ENCODE data around the gene PRPF8.

The PRPF8 gene

GRCh38 chr17:1638624-1639300 is 45.9 kb downstream of the PRPF8 start:
- Histone ChIP-seq H3K4me2 (ENCODE audit: low read depth, low read length) (no peak overlapping the region), H4K20me1 (ENCODE audit: insufficient read depth, low read length) (no peaks in the 10 kb centered on the region), H3K9ac (ENCODE audit: low read length) (no peak overlapping the region), H3K36me3 (replicated peaks; ENCODE audit: insufficient read depth, low read length) (no peaks in the 10 kb centered on the region), H2AFZ (ENCODE audit: low read length) (no peak overlapping the region), H3K27me3 (replicated peaks; ENCODE audit: insufficient read depth, low read length) (no peaks in the 10 kb centered on the region), H3K9me3 (replicated peaks; ENCODE audit: insufficient read depth, low read length) (no peaks in the 10 kb centered on the region), H3K79me2 (ENCODE audit: low read length) (no peaks in the 10 kb centered on the region), H3K4me1 (ENCODE audit: low read length) (no peaks in the 10 kb centered on the region; the same call in 1 of the 2 replicates), H3F3A (ENCODE audit: insufficient read depth, low read length) (0 out of 2 replicates have a peak, but pooled peaks cover 4% of the 10 kb centered on the region), H3K4me3 (ENCODE audit: low read length) (no peak overlapping the region), H3K27ac (ENCODE audit: low read length) (no peak overlapping the region), H3K9me2 (replicated peaks; ENCODE audit: insufficient read depth, low read length) (no peaks in the 10 kb centered on the region)
- TF ChIP-seq CTCF (IDR thresholded peaks at IDR 0.05; ENCODE audit: low read length) (no peak), EZH2phosphoT487 (IDR thresholded peaks at IDR 0.05; ENCODE audit: low read length) (no peak), EZH2 (optimal IDR thresholded peaks at IDR 0.05; ENCODE audit: low read depth, low read length) (no peak)
- DNase-seq = no peak

- Histone ChIP-seq H3F3A (ENCODE audit: insufficient read depth, low read length) (0 out of 2 replicates have a peak, but pooled peaks cover 4% of the 10 kb centered on the region), H3K9me3 (replicated peaks; ENCODE audit: insufficient read depth, low read length) (no peaks in the 10 kb centered on the region), H3K36me3 (replicated peaks; ENCODE audit: insufficient read depth, low read length) (no peaks in the 10 kb centered on the region), H3K27ac (ENCODE audit: low read length) (no peak overlapping the region), H4K20me1 (ENCODE audit: insufficient read depth, low read length) (no peaks in the 10 kb centered on the region), H3K27me3 (replicated peaks; ENCODE audit: insufficient read depth, low read length) (no peaks in the 10 kb centered on the region), H3K79me2 (ENCODE audit: low read length) (no peaks in the 10 kb centered on the region), H3K4me1 (ENCODE audit: low read length) (no peaks in the 10 kb centered on the region), H3K4me2 (ENCODE audit: low read depth, low read length) (no peak overlapping the region), H3K4me3 (ENCODE audit: low read length) (no peak overlapping the region), H3K9ac (ENCODE audit: low read length) (no peak overlapping the region), H2AFZ (ENCODE audit: low read length) (no peak overlapping the region), H3K9me2 (replicated peaks; ENCODE audit: insufficient read depth, low read length) (no peaks in the 10 kb centered on the region)
- DNase-seq = no peak
- no peak for TF ChIP-seq EZH2 (optimal IDR thresholded peaks at IDR 0.05; ENCODE audit: low read depth, low read length)
- no peak for TF ChIP-seq CTCF (IDR thresholded peaks at IDR 0.05; ENCODE audit: low read length)
- TF ChIP-seq EZH2phosphoT487 (IDR thresholded peaks at IDR 0.05; ENCODE audit: low read length) = no peak
Measured at GRCh38 chr17:1638171-1638590, 46.5 kb downstream of the PRPF8 start.

GRCh38 chr17:1636732-1637285 is 47.9 kb downstream of the PRPF8 start:
- H2AFZ ChIP-seq (ENCODE audit: low read length) = no peak overlapping the region

More at GRCh38 chr17:1636732-1637285, 47.9 kb downstream of the PRPF8 start:
- Histone ChIP-seq H3K4me3 (ENCODE audit: low read length) (no peak overlapping the region), H3K9me3 (replicated peaks; ENCODE audit: insufficient read depth, low read length) (no peaks in the 10 kb centered on the region), H3F3A (ENCODE audit: insufficient read depth, low read length) (peaks cover 2% of the 10 kb centered on the region), H4K20me1 (ENCODE audit: insufficient read depth, low read length) (no peaks in the 10 kb centered on the region), H3K9me2 (replicated peaks; ENCODE audit: insufficient read depth, low read length) (no peaks in the 10 kb centered on the region), H3K9ac (ENCODE audit: low read length) (no peak overlapping the region), H3K27ac (ENCODE audit: low read length) (no peak overlapping the region), H3K4me1 (ENCODE audit: low read length) (peaks cover 1% of the 10 kb centered on the region; the same call in 1 of the 2 replicates), H3K4me2 (ENCODE audit: low read depth, low read length) (no peak overlapping the region), H3K79me2 (ENCODE audit: low read length) (no peaks in the 10 kb centered on the region), H3K36me3 (replicated peaks; ENCODE audit: insufficient read depth, low read length) (no peaks in the 10 kb centered on the region), H3K27me3 (replicated peaks; ENCODE audit: insufficient read depth, low read length) (no peaks in the 10 kb centered on the region)
- no peak for DNase-seq
- TF ChIP-seq EZH2 (optimal IDR thresholded peaks at IDR 0.05; ENCODE audit: low read depth, low read length) (no peak), EZH2phosphoT487 (IDR thresholded peaks at IDR 0.05; ENCODE audit: low read length) (no peak), CTCF (IDR thresholded peaks at IDR 0.05; ENCODE audit: low read length) (no peak)

Measured in MM.1S (cell line).